GM21723 (cell line): ENCODE results near the gene DNMT3A.
A peak's percentile ranks its signal among the peaks of the same experiment; 100 is the strongest.

Experiments used
- ATAC-seq: cut with Tn5 transposase; IDR thresholded peaks from one replicate; pipeline ENCODE4 v1.9.1; 2021; ENCODE audit warnings: mild to moderate bottlenecking, moderate library complexity; ENCODE audit not compliant: unreplicated experiment

The DNMT3A gene

GRCh38 chr2:25328152-25329085 lies 13.3 kb downstream of the DNMT3A start:
- ATAC-seq: no peak

GRCh38 chr2:25326326-25327013 lies 15.3 kb downstream of the DNMT3A start:
- ATAC-seq: no peak

GRCh38 chr2:25324905-25325592 lies 16.7 kb downstream of the DNMT3A start:
- ATAC-seq: no peak

- ATAC-seq: no peak
Observed at GRCh38 chr2:25324251-25324650, 17.5 kb downstream of the DNMT3A start.

GRCh38 chr2:25323610-25324189 lies 18.0 kb downstream of the DNMT3A start:
- no peak for ATAC-seq

- ATAC-seq: no peak
Observed at GRCh38 chr2:25323042-25323514, 18.6 kb downstream of the DNMT3A start.

- no peak for ATAC-seq
Observed at GRCh38 chr2:25322312-25322711, 19.4 kb downstream of the DNMT3A start.

- no peak for ATAC-seq
Observed at GRCh38 chr2:25320077-25320476, 21.6 kb downstream of the DNMT3A start.

- ATAC-seq: no peak
Observed at GRCh38 chr2:25316101-25316500, 25.6 kb downstream of the DNMT3A start.

GRCh38 chr2:25315316-25315680 lies 26.4 kb downstream of the DNMT3A start:
- ATAC-seq: no peak

GRCh38 chr2:25314514-25315315 lies 27.0 kb downstream of the DNMT3A start:
- peak; percentile 84 for ATAC-seq

- ATAC-seq: peak; percentile 10
Observed at GRCh38 chr2:25313711-25314513, 27.8 kb downstream of the DNMT3A start.

- no peak for ATAC-seq
Observed at GRCh38 chr2:25312958-25313710, 28.6 kb downstream of the DNMT3A start.

GRCh38 chr2:25311865-25312575 lies 29.7 kb downstream of the DNMT3A start:
- no peak for ATAC-seq

GRCh38 chr2:25310965-25311864 lies 30.5 kb downstream of the DNMT3A start:
- no peak for ATAC-seq

GRCh38 chr2:25310709-25310964 lies 31.1 kb downstream of the DNMT3A start:
- ATAC-seq: no peak

- ATAC-seq: no peak
Observed at GRCh38 chr2:25309402-25309801, 32.3 kb downstream of the DNMT3A start.
